ENCODE data around the gene IGFLR1.
"Not testable (repeated sequence)": the region's sequence is repeated elsewhere in the genome, so short reads cannot be mapped to it uniquely, and the experiment has no call there.

IGFLR1 gene

GRCh38 chr19:35739275-35740107 is 2.8 kb downstream of the IGFLR1 start:
- no peak for DNase-seq

- no peak for DNase-seq
Measured at GRCh38 chr19:35738887-35739229, 3.4 kb downstream of the IGFLR1 start.

- no peak for DNase-seq
Measured at GRCh38 chr19:35738021-35738886, 4.0 kb downstream of the IGFLR1 start.

GRCh38 chr19:35736913-35737886 is 5.1 kb downstream of the IGFLR1 start:
- DNase-seq, result no peak

- no peak for DNase-seq
Measured at GRCh38 chr19:35734889-35735288, 7.4 kb downstream of the IGFLR1 start.

GRCh38 chr19:35734273-35734672 is 8.0 kb downstream of the IGFLR1 start:
- DNase-seq, result no peak

GRCh38 chr19:35733180-35734125 is 8.8 kb downstream of the IGFLR1 start:
- DNase-seq, result no peak

GRCh38 chr19:35732540-35733179 is 9.6 kb downstream of the IGFLR1 start:
- DNase-seq, result no peak

GRCh38 chr19:35731779-35732405 is 10.4 kb downstream of the IGFLR1 start:
- no peak for DNase-seq

GRCh38 chr19:35731353-35731752 is 10.9 kb downstream of the IGFLR1 start:
- no peak for DNase-seq

GRCh38 chr19:35730326-35730725 is 11.9 kb downstream of the IGFLR1 start:
- DNase-seq, result no peak

- no peak for DNase-seq
Measured at GRCh38 chr19:35729763-35730162, 12.5 kb downstream of the IGFLR1 start.

- no peak for DNase-seq
Measured at GRCh38 chr19:35729021-35729420, 13.2 kb downstream of the IGFLR1 start.

- no peak for DNase-seq
Measured at GRCh38 chr19:35727956-35728706, 14.1 kb downstream of the IGFLR1 start.

GRCh38 chr19:35727053-35727955 is 14.9 kb downstream of the IGFLR1 start:
- no peak for DNase-seq

- DNase-seq, result no peak
Measured at GRCh38 chr19:35725216-35725861, 16.9 kb downstream of the IGFLR1 start.

- DNase-seq, result no peak
Measured at GRCh38 chr19:35724560-35724959, 17.7 kb downstream of the IGFLR1 start.

GRCh38 chr19:35724132-35724531 is 18.1 kb downstream of the IGFLR1 start:
- not testable (repeated sequence) for DNase-seq

Data from NCI-H2107 (cell line).